Endodermal cell (in vitro differentiated cells): ENCODE measurements around the gene WDFY1. TPM values are rescaled to one million over a fixed set of nuclear protein-coding genes. Genes with fewer than 3 reads are reported as not detected.

ENCODE experiments used
- DNase-seq: peaks from one replicate; pipeline ENCODE4 v3.0.0-alpha.2; 2017
- H3K27ac ChIP-seq: 2 replicates; pipeline ENCODE4 v1.5.1; 2013; ENCODE audit warnings: mild to moderate bottlenecking, low read depth, low read length, moderate library complexity
- H3K27me3 ChIP-seq: 2 replicates; pipeline ENCODE4 v1.6.1; 2013; ENCODE audit warnings: mild to moderate bottlenecking, low read length, moderate library complexity; ENCODE audit not compliant: insufficient read depth, control insufficient read depth, poor library complexity, severe bottlenecking
- H3K36me3 ChIP-seq: 2 replicates; pipeline ENCODE4 v1.7.0; 2013; ENCODE audit warnings: mild to moderate bottlenecking, low read length, moderate library complexity; ENCODE audit not compliant: control insufficient read depth, insufficient read depth
- H3K4me1 ChIP-seq: one replicate; pipeline ENCODE4 v1.7.0; 2013; ENCODE audit warnings: low read length; ENCODE audit not compliant: control insufficient read depth, insufficient read depth
- H3K4me3 ChIP-seq: 2 replicates; pipeline ENCODE4 v1.5.1; 2013; ENCODE audit warnings: mild to moderate bottlenecking, low read length, moderate library complexity
- H3K9ac ChIP-seq: 2 replicates; pipeline ENCODE4 v1.6.1; 2013; ENCODE audit warnings: mild to moderate bottlenecking, low read length, moderate library complexity; ENCODE audit not compliant: poor library complexity, severe bottlenecking; ENCODE audit errors: extremely low read depth
- H3K9me3 ChIP-seq: 2 replicates; pipeline ENCODE4 v1.6.1; 2013; ENCODE audit warnings: mild to moderate bottlenecking, low read length, moderate library complexity; ENCODE audit not compliant: control insufficient read depth
- H3K27ac Mint-ChIP-seq: 2 replicates; pipeline ENCODE4 v1.8.0; 2020; ENCODE audit warnings: mixed read lengths
- H3K27me3 Mint-ChIP-seq: 2 replicates; pipeline ENCODE4 v1.8.0; 2021; ENCODE audit warnings: mild to moderate bottlenecking, mixed read lengths; ENCODE audit not compliant: insufficient read depth
- H3K36me3 Mint-ChIP-seq: 2 replicates; pipeline ENCODE4 v1.8.0; 2020; ENCODE audit warnings: low read depth, mixed read lengths
- H3K4me1 Mint-ChIP-seq: 2 replicates; pipeline ENCODE4 v1.8.0; 2020; ENCODE audit warnings: mixed read lengths
- H3K4me3 Mint-ChIP-seq: 2 replicates; pipeline ENCODE4 v1.8.0; 2020; ENCODE audit warnings: mild to moderate bottlenecking, moderate library complexity, mixed read lengths
- H3K9me3 Mint-ChIP-seq: 2 replicates; pipeline ENCODE4 v1.8.0; 2020; ENCODE audit warnings: mild to moderate bottlenecking, mixed read lengths
- WGBS, 2 experiments: methylation state at CpG; one replicate each; pipeline versions ENCODE4 v1.1.5 to v1.1.7; 2013; ENCODE audit warnings: missing lambda C conversion rate in 2 of 2, mixed read lengths in 1 of 2; ENCODE audit not compliant: insufficient coverage in 1 of 2, insufficient read length in 1 of 2; 5-methylcytosine and 5-hydroxymethylcytosine counted together
- total RNA-seq, 2 donors: library from RNA; stranded (reverse); fragmentation: NEBNext Ultra II Directional in 1 of 2; extraction: Animal tissue kit (Norgen Biotek cat#: 25700) in 1 of 2; gene quantifications; 2 replicates in 1 of 2; 3 replicates in 1 of 2; pipeline ENCODE4 v1.2.1, GENCODE V29; 2021
- TF ChIP-seq, protein P1 (sequence below): fragments of 200-600 bp; sonication (generic); conservative IDR thresholded peaks from 2 replicates; pipeline ENCODE4 v1.5.0; 2021; ENCODE audit warnings: antibody characterized with exemption, mild to moderate bottlenecking

The WDFY1 gene
- total RNA-seq, 2 donors from 2014 or later: 61.9 to 69.7 TPM

DNA sequence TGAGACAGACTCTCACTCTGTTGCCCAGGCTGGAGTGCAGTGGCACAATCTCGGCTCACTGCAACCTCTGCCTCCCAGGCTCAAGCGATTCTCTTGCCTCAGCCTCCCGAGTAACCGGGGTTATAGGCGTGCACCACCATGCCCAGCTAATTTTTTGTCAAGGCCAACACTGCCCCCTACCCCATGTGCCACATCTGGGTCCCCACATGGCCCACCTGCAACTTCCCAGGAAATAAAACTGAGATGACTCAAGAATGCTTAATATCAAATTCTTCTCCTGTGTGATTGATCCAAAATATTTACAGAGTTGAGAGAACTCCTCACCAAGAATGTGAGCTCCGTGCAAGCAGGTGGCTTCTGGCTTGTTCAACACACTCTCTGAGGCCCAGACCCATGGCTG, 116.8 kb downstream of the WDFY1 start:
- H3K27me3 Mint-ChIP-seq: no peaks in the 10 kb centered on the region
- no peak for DNase-seq
- Histone ChIP-seq H3K4me3 (no peak overlapping the region), H3K4me1 (no peaks in the 10 kb centered on the region), H3K36me3 (no peaks in the 10 kb centered on the region), H3K9me3 (no peaks in the 10 kb centered on the region), H3K9ac (no peak overlapping the region), H3K27ac (no peak overlapping the region), H3K27me3 (no peaks in the 10 kb centered on the region)
- no peak overlapping the region for H3K4me3 Mint-ChIP-seq
- 86 to 91% methylated on average over 2 to 6 of the region's 6 CpGs for WGBS, 2 experiments
- TF ChIP-seq, protein P1, sequence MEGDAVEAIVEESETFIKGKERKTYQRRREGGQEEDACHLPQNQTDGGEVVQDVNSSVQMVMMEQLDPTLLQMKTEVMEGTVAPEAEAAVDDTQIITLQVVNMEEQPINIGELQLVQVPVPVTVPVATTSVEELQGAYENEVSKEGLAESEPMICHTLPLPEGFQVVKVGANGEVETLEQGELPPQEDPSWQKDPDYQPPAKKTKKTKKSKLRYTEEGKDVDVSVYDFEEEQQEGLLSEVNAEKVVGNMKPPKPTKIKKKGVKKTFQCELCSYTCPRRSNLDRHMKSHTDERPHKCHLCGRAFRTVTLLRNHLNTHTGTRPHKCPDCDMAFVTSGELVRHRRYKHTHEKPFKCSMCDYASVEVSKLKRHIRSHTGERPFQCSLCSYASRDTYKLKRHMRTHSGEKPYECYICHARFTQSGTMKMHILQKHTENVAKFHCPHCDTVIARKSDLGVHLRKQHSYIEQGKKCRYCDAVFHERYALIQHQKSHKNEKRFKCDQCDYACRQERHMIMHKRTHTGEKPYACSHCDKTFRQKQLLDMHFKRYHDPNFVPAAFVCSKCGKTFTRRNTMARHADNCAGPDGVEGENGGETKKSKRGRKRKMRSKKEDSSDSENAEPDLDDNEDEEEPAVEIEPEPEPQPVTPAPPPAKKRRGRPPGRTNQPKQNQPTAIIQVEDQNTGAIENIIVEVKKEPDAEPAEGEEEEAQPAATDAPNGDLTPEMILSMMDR: peak; percentile 32
- no peak overlapping the region for H3K27ac Mint-ChIP-seq
- no peaks in the 10 kb centered on the region for H3K36me3 Mint-ChIP-seq
- H3K4me1 Mint-ChIP-seq: peaks cover 10% of the 10 kb centered on the region
- H3K9me3 Mint-ChIP-seq: no peaks in the 10 kb centered on the region

DNA sequence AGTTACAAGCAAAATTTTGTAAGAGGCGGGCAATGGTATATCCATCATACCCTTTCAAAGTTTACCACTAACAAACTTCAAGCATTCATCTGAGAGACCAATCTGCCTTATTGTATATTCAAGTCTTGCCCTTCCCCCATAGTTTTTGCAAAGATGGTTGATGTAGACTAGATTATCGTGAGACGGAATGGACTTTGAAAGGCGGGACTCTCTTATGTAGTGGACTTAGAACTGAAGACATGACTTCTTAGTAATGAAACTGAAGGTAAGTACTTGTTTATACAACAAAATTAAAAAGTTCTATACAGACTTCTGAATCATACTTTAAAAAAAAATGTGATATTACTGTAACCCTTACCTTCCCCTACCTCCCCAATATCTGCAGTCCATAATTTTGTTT, 118.1 kb downstream of the WDFY1 start:
- WGBS, 2 experiments: 49 to 100% methylated on average over 1 to 4 of the region's 4 CpGs
- H3K9ac ChIP-seq: no peak overlapping the region
- TF ChIP-seq, protein P1: no peak
- H3K27ac ChIP-seq: no peak overlapping the region
- Mint-ChIP-seq H3K4me3 (no peak overlapping the region), H3K27ac (no peak overlapping the region), H3K36me3 (no peaks in the 10 kb centered on the region), H3K27me3 (no peaks in the 10 kb centered on the region), H3K9me3 (no peaks in the 10 kb centered on the region), H3K4me1 (no peaks in the 10 kb centered on the region)
- H3K27me3 ChIP-seq: no peaks in the 10 kb centered on the region
- H3K9me3 ChIP-seq: no peaks in the 10 kb centered on the region
- H3K4me1 ChIP-seq: no peaks in the 10 kb centered on the region
- H3K36me3 ChIP-seq: no peaks in the 10 kb centered on the region
- no peak overlapping the region for H3K4me3 ChIP-seq
- DNase-seq: no peak

Other genes with a start within 250 kb of the WDFY1 start
- gene AP1S3, start 107.8 kb downstream of the WDFY1 start, total RNA-seq: 1 to 10 TPM; 5.6 to 6.9 TPM
- gene MRPL44, start 12.1 kb upstream of the WDFY1 start, total RNA-seq: 10 to 100 TPM; 38.7 to 43.4 TPM
- 100 to 1,000 TPM; 257 to 386 TPM for gene SERPINE2, start 94.0 kb upstream of the WDFY1 start, total RNA-seq